Astrocyte (in vitro differentiated cells and primary cell): ENCODE results near the gene ERG28.

ENCODE experiments used
- CTCF ChIP-seq: IDR thresholded peaks from 2 replicates; pipeline ENCODE4 v1.5.1; 2011; ENCODE audit warnings: low read depth, mild to moderate bottlenecking, inconsistent platforms, low read length, moderate library complexity; ENCODE audit not compliant: insufficient read depth
- EZH2 ChIP-seq: IDR thresholded peaks from 2 replicates; pipeline ENCODE4 v1.6.1; 2012; ENCODE audit warnings: mild to moderate bottlenecking, low read length, inconsistent platforms; ENCODE audit not compliant: insufficient read depth

- TF ChIP-seq CTCF (no peak), EZH2 (no peak)
Measured at GRCh38 chr14:75605916-75606315, 54.8 kb downstream of the ERG28 start.
